Left lung (tissue), 10 donors: ENCODE measurements around the gene NUDT1. TPM values are rescaled to one million over a fixed set of nuclear protein-coding genes. Genes with fewer than 3 reads are reported as not detected.
A peak's percentile ranks its signal among the peaks of the same experiment; 100 is the strongest.

Experiments used
- ATAC-seq: fragments of 200-7000 bp; cut with Tn5 transposase; one replicate; pipeline ENCODE4 v1.9.1; 2020; ENCODE audit warnings: moderate library complexity
- DNase-seq, 4 donors: peaks; one replicate each; pipeline ENCODE4 v3.0.0-alpha.2; 2013 to 2020
- H3K27ac ChIP-seq, 2 donors: fragments of 200-600 bp; sonication (generic) in 1 of 2; one replicate each; pipeline versions ENCODE4 v1.5.0 to v1.8.0; 2020 to 2021
- H3K27me3 ChIP-seq, 2 donors: fragments of 200-600 bp; sonication (generic) in 1 of 2; one replicate each; pipeline versions ENCODE4 v1.5.0 to v1.8.0; 2020 to 2021
- H3K36me3 ChIP-seq, 2 donors: fragments of 200-600 bp; sonication (generic) in 1 of 2; one replicate each; pipeline versions ENCODE4 v1.5.0 to v1.8.0; 2020 to 2021
- H3K4me1 ChIP-seq, 2 donors: fragments of 200-600 bp; one replicate each; pipeline ENCODE4 v1.8.0; 2021
- H3K4me3 ChIP-seq, 2 donors: fragments of 200-600 bp; sonication (generic) in 1 of 2; one replicate each; pipeline versions ENCODE4 v1.5.0 to v1.8.0; 2020 to 2021; ENCODE audit warnings: mild to moderate bottlenecking in 1 of 2
- H3K9me3 ChIP-seq, 2 donors: fragments of 200-600 bp; sonication (generic) in 1 of 2; one replicate each; pipeline versions ENCODE4 v1.5.0 to v1.8.0; 2020 to 2021
- intact Hi-C, 2 donors: fragments of 100-400 bp; cut with DNase I; formaldehyde crosslinking; loops; one replicate each; pipeline versions ENCODE4 v1.11.2 to v1.14.2; 2022
- polyA plus RNA-seq, 6 donors: library from polyadenylated mRNA; unstranded; fragments of 120-200 nt; gene quantifications; one replicate each; pipeline ENCODE4 v1.2.1, GENCODE V29; 2013; ENCODE audit not compliant: insufficient read length in 6 of 6
- total RNA-seq, 2 donors: library from RNA; stranded (reverse); fragmentation: NEBNext Ultra II Directional; extraction: Animal tissue kit (Norgen Biotek cat#: 25700); gene quantifications; one replicate each; pipeline ENCODE4 v1.2.1, GENCODE V29; 2021
- TF ChIP-seq, protein P1 (sequence below), 2 donors: fragments of 200-600 bp; sonication (generic) in 1 of 2; IDR thresholded peaks; one replicate each; pipeline versions ENCODE4 v1.5.0 to v1.8.0; 2021; ENCODE audit warnings: antibody characterized with exemption in 2 of 2
- donor health status: DM: no; HTN: yes; CAD: no.
- donor health status: DM: no; HTN: no; CAD: no.

Gene NUDT1
- total and polyA plus RNA-seq, 8 donors: 13.1 to 26.3 (median 19.7) TPM

DNA sequence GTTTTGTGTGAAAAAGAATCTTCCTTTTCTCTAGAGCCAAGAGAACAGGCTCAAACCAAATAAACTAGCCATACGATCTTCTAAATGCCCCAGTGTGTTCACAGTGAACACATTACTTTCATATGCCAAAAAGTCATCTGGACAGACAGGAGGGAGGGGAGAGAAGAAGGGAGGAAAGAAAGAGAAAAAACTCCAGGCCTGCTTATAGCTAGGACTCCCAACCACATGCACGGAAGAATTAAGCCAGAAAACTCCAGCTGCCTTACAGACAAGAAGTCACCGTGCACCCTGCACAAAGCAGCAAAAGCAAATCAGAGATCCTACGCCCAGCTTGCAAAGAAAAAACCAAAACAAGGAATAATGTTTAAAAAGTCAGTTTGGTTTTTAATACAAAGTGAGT is 37.9 kb downstream of the NUDT1 start:
- intact Hi-C loops: no loop called here
- H3K27ac ChIP-seq: no peak overlapping the region
- peaks cover 0 to 21% of the 10 kb centered on the region in 2 donors for H3K36me3 ChIP-seq
- no peaks in the 10 kb centered on the region for H3K9me3 ChIP-seq
- H3K4me1 ChIP-seq: peaks cover 0 to 8% of the 10 kb centered on the region in 2 donors
- TF ChIP-seq, protein P1, sequence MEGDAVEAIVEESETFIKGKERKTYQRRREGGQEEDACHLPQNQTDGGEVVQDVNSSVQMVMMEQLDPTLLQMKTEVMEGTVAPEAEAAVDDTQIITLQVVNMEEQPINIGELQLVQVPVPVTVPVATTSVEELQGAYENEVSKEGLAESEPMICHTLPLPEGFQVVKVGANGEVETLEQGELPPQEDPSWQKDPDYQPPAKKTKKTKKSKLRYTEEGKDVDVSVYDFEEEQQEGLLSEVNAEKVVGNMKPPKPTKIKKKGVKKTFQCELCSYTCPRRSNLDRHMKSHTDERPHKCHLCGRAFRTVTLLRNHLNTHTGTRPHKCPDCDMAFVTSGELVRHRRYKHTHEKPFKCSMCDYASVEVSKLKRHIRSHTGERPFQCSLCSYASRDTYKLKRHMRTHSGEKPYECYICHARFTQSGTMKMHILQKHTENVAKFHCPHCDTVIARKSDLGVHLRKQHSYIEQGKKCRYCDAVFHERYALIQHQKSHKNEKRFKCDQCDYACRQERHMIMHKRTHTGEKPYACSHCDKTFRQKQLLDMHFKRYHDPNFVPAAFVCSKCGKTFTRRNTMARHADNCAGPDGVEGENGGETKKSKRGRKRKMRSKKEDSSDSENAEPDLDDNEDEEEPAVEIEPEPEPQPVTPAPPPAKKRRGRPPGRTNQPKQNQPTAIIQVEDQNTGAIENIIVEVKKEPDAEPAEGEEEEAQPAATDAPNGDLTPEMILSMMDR (IDR thresholded peaks at IDR 0.05): no peak
- H3K27me3 ChIP-seq: no peaks in the 10 kb centered on the region
- DNase-seq: peak in 2 of 4 donors; percentile 60 to 79
- H3K4me3 ChIP-seq: no peak overlapping the region
- no peak for ATAC-seq

DNA sequence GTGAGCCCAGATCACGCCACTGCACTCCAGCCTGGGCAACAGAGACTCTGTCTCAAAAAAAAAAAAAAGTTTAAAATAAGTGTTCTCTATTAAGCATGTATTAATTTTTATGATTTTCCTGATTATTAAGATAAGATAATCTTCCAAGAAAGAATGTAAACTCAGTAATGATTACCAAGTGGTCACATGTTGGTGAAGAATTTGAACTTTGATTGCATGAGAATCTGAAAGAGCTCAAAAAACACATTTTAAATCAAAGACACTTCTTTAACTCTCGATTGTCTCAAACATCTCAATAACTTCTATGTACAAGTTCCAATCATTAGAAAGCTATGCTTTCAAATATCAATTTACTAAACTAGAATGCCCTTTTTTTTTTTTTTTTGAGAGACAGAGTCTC is 38.4 kb downstream of the NUDT1 start:
- intact Hi-C loops: no loop called here

DNA sequence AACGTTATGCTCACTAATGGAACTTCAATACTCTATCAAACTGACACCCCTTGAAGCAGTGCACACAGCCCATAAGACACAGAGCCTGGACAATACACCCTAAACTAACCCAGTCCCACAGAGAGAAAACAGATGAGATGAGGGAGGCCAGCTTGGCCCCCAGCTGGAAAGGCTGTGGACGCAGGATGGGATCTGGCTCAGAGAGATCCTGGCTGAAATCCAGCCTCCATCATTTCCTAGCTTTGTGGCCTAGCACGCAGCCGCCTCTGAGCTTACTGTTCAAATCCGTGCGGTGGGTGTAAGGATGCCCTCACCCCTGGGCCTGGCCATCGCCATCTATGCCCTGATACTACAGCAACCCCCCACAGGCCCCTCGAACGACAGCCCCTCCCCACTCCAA is 39.5 kb downstream of the NUDT1 start:
- TF ChIP-seq, protein P1 (IDR thresholded peaks at IDR 0.05): no peak
- peaks cover 0 to 6% of the 10 kb centered on the region in 2 donors for H3K36me3 ChIP-seq
- ATAC-seq: peak; percentile 49
- intact Hi-C loops: no loop called here
- peak overlapping the region in 1 of 2 donors; percentile 40 for H3K27ac ChIP-seq
- H3K4me1 ChIP-seq: peaks cover 0 to 8% of the 10 kb centered on the region in 2 donors
- no peaks in the 10 kb centered on the region for H3K27me3 ChIP-seq
- H3K9me3 ChIP-seq: no peaks in the 10 kb centered on the region
- DNase-seq: peak in 3 of 4 donors; percentile 43 to 91 (median 87)
- no peak overlapping the region for H3K4me3 ChIP-seq

More for the DNA sequence above, 38.4 kb downstream of the NUDT1 start:
- H3K27me3 ChIP-seq: no peaks in the 10 kb centered on the region
- peaks cover 0 to 8% of the 10 kb centered on the region in 2 donors for H3K4me1 ChIP-seq
- DNase-seq (peak in 3 of 4 donors; percentile 2 to 72 (median 58)), ATAC-seq (no peak)
- H3K9me3 ChIP-seq: no peaks in the 10 kb centered on the region
- no peak overlapping the region for H3K4me3 ChIP-seq
- H3K36me3 ChIP-seq: peaks cover 0 to 16% of the 10 kb centered on the region in 2 donors
- no peak overlapping the region for H3K27ac ChIP-seq
- TF ChIP-seq, protein P1 (IDR thresholded peaks at IDR 0.05): no peak

DNA sequence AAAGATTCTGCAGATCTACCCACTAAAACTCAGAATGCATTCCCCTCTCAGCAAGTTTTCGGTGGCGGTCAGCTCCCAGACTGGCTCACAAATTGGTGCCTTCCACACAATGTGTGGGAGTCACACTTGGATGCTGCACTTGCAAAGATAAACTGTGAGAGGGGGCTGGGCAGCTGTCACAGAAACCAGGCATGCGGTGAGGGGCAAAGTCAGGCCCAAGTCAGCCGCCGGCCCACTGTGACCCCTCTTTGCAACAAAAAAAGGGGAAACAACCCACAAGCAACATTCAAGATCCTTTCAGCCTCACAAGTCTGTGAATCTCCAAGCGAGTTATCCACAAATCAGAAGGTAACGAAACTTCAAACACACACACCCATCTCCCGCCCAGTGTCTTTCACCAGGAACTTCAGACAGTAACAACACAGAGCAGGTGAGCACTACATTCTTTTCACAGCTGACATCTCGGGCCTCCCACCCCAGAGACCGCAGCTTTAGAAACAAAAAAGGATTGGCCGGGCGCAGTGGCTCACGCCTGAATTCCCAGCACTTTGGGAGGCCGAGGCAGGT is 40.2 kb downstream of the NUDT1 start:
- Histone ChIP-seq H3K27ac (no peak overlapping the region), H3K4me3 (no peak overlapping the region), H3K27me3 (no peaks in the 10 kb centered on the region), H3K4me1 (peaks cover 0 to 8% of the 10 kb centered on the region in 2 donors), H3K36me3 (peaks cover 0 to 6% of the 10 kb centered on the region in 2 donors), H3K9me3 (no peaks in the 10 kb centered on the region)
- peak in 1 of 4 donors; percentile 39 for DNase-seq
- ATAC-seq: no peak
- TF ChIP-seq, protein P1 (IDR thresholded peaks at IDR 0.05): no peak
- intact Hi-C loops: no loop called here

DNA sequence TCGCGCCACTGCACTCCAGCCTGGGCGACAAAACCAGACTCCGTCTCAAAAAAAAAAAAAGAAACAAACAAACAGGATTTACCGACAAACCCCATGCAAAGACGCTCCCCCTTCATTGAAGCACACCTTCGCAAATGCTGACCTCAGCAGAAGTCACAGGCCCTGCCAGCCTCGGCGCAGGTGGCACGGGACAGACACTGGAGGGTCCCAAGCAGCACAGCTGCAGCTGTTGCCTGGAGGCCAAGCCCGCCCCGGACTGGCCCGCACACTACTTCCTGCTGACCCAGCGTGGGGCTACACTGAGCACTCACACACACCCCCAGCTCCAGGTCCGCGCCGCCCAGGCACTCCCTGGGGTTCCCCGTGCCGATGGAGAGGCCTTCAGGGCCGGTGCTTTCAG is 41.0 kb downstream of the NUDT1 start:
- TF ChIP-seq, protein P1 (IDR thresholded peaks at IDR 0.05): no peak
- H3K36me3 ChIP-seq: peaks cover 0 to 2% of the 10 kb centered on the region in 2 donors
- intact Hi-C loops: no loop called here
- H3K9me3 ChIP-seq: no peaks in the 10 kb centered on the region
- no peaks in the 10 kb centered on the region for H3K27me3 ChIP-seq
- no peak overlapping the region for H3K27ac ChIP-seq
- H3K4me3 ChIP-seq: no peak overlapping the region
- DNase-seq: peak in 1 of 4 donors; percentile 65
- ATAC-seq: no peak
- H3K4me1 ChIP-seq: peaks cover 0 to 8% of the 10 kb centered on the region in 2 donors
